Measurements from ENCODE around the gene MRPS31.
"Not testable (repeated sequence)": the region's sequence is repeated elsewhere in the genome, so short reads cannot be mapped to it uniquely, and the experiment has no call there.

Gene MRPS31

DNA sequence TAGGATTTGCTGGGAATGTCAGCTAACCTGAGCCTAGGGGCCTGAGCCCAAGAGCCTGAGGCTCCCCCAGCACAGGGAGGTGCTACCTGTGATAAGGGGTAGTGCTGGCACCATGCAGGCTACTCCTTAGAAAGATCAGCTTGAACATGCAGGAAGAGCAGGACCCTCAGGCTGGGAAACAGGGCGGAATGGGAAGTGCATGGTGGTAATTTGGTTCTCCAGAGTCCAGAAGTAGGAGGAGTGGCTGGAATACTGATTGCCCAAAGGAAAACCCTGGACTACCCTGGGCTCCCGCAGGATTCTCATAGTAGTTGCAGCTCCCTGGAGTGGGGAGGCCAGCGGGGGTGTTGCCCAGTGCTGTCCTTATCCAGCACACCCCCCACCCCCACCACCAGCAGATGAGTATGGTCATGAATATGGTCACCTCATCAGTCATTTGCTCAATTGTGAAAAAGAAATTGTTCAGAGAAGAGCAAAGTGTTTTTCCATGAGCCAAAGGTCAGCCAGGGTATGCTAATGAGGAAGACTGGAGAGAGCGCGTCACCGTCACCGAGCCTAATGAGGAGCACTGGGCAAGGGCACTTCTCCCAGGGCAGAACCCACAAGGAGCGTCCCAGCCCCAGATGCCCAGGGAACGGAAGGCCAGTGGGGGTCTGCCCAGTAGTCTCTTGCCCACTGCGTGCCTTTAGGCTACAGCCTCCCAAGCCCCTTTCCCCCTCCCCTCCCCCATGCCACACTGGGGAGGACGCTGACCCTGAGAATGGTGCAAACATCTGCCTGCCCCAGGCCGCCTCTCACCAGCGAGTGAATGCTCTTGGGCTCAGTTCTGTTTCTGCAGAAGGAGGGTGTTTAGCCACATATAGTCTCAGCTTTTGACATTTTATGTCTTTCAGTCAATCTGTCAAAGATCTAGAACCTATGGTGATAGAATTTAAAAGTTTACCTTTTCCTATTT lies 23.7 kb upstream of the MRPS31 start:
- H3K27me3 ChIP-seq = no peaks in the 10 kb centered on the region
- no peaks in the 10 kb centered on the region for H3K4me1 ChIP-seq
- no peak overlapping the region for H3K4me3 ChIP-seq (ENCODE audit: low read depth, low read length)
- TF ChIP-seq, protein P1, sequence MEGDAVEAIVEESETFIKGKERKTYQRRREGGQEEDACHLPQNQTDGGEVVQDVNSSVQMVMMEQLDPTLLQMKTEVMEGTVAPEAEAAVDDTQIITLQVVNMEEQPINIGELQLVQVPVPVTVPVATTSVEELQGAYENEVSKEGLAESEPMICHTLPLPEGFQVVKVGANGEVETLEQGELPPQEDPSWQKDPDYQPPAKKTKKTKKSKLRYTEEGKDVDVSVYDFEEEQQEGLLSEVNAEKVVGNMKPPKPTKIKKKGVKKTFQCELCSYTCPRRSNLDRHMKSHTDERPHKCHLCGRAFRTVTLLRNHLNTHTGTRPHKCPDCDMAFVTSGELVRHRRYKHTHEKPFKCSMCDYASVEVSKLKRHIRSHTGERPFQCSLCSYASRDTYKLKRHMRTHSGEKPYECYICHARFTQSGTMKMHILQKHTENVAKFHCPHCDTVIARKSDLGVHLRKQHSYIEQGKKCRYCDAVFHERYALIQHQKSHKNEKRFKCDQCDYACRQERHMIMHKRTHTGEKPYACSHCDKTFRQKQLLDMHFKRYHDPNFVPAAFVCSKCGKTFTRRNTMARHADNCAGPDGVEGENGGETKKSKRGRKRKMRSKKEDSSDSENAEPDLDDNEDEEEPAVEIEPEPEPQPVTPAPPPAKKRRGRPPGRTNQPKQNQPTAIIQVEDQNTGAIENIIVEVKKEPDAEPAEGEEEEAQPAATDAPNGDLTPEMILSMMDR (IDR thresholded peaks at IDR 0.05; ENCODE audit: low read depth, low read length) = no peak
- no peaks in the 10 kb centered on the region for H3K9me3 ChIP-seq
- DNase-seq = no peak
- H3K36me3 ChIP-seq = peaks cover 24% of the 10 kb centered on the region

DNA sequence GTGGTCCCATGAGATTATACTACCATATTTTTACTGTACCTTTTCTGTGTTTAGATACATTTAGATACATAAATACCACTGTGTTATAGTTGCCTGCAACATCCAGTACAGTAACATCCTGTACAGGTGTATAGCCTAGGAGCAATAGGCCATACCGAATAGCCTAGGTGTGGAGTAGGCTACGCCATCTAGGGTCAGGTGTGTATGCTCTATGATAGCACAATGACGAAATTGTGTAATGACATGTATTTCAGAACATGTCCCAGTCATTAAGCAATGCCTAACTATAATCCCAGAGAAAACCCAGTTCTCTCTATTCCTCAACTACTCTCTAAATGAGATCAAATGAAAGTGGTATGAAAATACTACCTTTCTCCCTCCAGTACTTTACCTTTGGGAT lies 22.3 kb upstream of the MRPS31 start:
- Histone ChIP-seq H3K36me3 (peaks cover 17% of the 10 kb centered on the region), H3K4me1 (no peaks in the 10 kb centered on the region), H3K27me3 (no peaks in the 10 kb centered on the region), H3K9me3 (no peaks in the 10 kb centered on the region), H3K4me3 (ENCODE audit: low read depth, low read length) (no peak overlapping the region)
- no peak for DNase-seq
- TF ChIP-seq, protein P1 (IDR thresholded peaks at IDR 0.05; ENCODE audit: low read depth, low read length) = no peak

DNA sequence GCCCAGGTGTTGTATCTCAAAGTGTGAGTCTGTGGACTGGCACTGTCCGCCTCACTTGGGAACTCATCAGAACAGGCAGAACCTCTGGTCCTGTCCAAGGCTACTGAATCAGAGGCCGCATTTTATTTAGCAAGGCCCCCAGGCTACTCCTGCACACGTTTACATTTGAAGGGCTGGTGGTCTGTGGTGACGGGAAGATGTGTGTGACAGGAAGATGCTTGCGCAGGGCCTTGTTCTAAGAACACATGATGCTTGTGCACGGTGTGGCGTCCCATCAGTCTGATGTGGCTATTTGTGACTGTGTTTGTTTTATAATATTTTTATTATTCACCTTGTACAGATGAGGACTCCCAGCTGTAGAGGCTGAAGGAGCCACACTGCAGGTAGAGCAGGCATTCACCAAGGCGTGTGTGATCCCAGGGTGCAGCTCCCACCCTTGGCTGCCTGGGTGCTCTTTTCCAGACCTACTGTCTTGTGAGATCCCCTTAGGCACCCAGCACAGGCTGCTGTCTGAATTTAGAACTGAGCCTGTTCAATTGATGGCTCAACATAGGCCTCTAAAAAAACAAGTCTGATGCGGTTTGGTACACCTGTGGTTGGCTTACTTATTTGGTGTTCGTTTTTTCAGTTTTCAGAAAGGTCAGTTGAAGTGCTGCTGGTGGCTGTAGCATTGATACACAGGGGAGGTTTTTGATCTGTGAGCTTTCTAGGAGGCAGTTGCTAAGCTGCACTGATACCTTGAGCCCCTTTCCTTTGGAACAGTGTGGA lies 21.5 kb upstream of the MRPS31 start:
- H3K4me1 ChIP-seq = no peaks in the 10 kb centered on the region
- H3K4me3 ChIP-seq (ENCODE audit: low read depth, low read length) = no peak overlapping the region
- no peak for DNase-seq
- H3K9me3 ChIP-seq = no peaks in the 10 kb centered on the region
- H3K36me3 ChIP-seq = peaks cover 13% of the 10 kb centered on the region
- H3K27me3 ChIP-seq = no peaks in the 10 kb centered on the region
- TF ChIP-seq, protein P1 (IDR thresholded peaks at IDR 0.05; ENCODE audit: low read depth, low read length) = no peak

DNA sequence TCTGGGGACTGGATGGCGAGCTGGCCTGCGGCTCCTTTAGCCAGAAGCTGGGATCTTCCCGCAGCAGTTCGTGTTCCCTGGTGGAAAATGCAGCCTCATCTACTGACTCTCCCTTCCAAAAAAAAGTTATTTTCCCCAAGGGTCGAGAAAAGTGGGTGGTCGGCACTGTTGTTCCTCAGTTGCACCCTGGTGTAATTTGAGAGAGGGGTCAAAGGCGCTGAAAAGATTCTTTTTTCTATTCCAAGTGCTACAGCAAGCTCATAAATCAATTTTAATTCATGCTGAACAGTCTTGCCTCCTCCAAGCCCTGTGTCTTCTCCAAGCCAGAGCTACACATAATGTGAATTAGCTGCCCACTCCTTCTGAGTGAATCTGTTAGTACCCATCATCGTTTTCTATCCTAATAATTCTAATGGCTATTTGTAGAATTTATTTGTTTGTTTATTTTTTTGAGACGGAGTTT lies 19.2 kb upstream of the MRPS31 start:
- Histone ChIP-seq H3K36me3 (peaks cover 7% of the 10 kb centered on the region; the same call in 1 of the 2 replicates), H3K9me3 (no peaks in the 10 kb centered on the region), H3K4me3 (ENCODE audit: low read depth, low read length) (peak overlapping the region; percentile 84), H3K27me3 (no peaks in the 10 kb centered on the region), H3K4me1 (no peaks in the 10 kb centered on the region)
- TF ChIP-seq, protein P1 (IDR thresholded peaks at IDR 0.05; ENCODE audit: low read depth, low read length) = no peak
- no peak for DNase-seq

DNA sequence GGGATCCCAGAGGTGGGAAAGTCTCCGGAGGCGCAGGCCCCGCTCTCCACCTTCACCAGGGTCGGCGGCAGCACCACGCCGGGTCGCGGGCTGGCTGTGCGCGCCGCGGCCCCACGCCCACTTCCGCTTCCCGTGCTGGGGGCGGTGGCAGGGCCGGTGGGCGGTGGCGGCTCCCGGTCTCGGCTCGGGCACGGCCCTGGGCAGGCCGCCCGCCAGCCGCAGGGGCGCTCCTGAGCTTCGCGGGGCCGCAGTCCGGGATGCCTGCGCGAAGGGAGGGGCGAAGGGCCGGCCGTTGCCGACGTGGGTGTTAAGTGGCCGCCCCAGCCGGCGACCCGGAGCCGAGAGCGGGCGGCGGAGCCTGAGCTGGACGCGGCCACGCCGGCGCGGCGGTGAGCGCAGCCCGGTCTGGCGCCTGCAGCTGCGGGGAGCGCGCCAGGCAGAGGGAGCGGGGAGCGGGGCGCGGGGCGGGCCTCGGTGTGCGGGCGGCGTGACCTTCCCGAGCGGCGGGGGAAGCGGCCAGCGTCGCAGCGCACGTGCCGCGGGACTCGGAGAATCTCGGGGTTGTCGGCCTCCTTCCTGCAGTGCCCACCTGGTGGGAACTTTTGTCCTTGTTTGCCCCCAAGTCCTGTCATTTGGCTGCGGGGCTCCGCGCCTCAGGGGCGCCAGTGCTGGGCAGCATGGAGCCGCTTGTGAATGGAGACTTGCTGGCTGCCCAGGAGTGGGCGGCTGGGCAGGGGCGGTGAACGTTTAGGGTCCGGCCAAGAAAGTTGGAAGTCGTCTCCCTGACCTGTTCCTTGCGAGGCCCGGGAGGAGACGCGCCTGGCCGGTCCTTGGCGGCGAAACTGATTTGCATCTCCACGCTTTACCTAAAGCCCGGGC lies 18.5 kb upstream of the MRPS31 start, which contains the start of gene SLC25A15:
SLC25A15 (plus strand) TSS at position 337 of the 879 bp plus-strand sequence. CDS start 3,616 bp downstream, outside the sequence.
- H3K9me3 ChIP-seq = no peaks in the 10 kb centered on the region
- H3K27me3 ChIP-seq = no peaks in the 10 kb centered on the region
- peaks cover 6% of the 10 kb centered on the region; the same call in 1 of the 2 replicates for H3K36me3 ChIP-seq
- H3K4me1 ChIP-seq = no peaks in the 10 kb centered on the region
- TF ChIP-seq, protein P1 (IDR thresholded peaks at IDR 0.05; ENCODE audit: low read depth, low read length) = no peak
- peak; percentile 90 for DNase-seq
- peak within 1 kb of the TSS; percentile 84 for H3K4me3 ChIP-seq (ENCODE audit: low read depth, low read length)

DNA sequence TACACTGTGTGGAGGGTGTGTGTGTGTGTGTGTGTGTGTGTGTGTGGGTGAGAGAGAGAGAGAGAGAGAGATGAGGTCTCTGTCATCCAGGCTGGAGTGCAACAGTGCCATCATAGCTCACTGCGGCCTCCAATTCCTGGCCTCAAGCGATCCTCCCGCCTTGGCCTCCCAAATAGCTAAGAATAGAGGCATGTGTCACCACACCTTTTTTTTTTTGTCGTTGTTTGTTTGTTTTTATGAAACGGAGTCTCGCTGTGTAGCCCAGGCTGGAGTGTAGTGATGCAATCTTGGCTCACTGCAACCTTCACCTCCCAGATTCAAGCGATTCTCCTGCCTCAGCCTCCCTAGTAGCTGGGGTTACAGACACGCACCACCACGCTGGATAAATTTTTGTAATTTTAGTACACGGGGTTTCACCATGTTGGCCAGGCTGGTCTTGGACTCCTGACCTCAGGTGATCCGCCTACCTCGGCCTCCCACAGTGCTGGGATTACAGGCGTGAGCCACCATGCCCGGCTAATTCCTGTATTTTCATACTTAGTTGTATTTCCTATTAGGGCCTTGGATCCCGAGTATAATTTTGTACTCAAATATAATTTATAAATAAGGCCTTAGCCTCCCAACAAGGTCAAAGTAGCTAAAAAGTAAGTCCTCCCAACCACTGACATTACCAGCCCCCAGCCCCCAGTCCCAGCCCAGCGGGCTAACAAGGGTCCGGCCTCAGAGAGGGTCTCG lies 17.7 kb upstream of the MRPS31 start:
- not testable (repeated sequence) for H3K27me3 ChIP-seq, DNase-seq, H3K36me3 ChIP-seq, H3K9me3 ChIP-seq, H3K4me1 ChIP-seq
- peak overlapping the region; percentile 84 for H3K4me3 ChIP-seq (ENCODE audit: low read depth, low read length)
